ENCODE results near the gene MAP1LC3B.
A peak's percentile ranks its signal among the peaks of the same experiment; 100 is the strongest.
"Not testable (repeated sequence)": the region's sequence is repeated elsewhere in the genome, so short reads cannot be mapped to it uniquely, and the experiment has no call there.

Gene MAP1LC3B

GRCh38 chr16:87383505-87384161 lies 8.5 kb upstream of the MAP1LC3B start, which contains the start of gene FBXO31:
Gene FBXO31 (minus strand): TSS chr16:87383776. CDS start chr16:87383744, 32 bp downstream.
- no peak for TF ChIP-seq CTCF (IDR thresholded peaks at IDR 0.05; ENCODE audit: low read depth, low read length)
- peak; percentile 89 for DNase-seq (ENCODE audit: extremely low read depth, low read depth)

GRCh38 chr16:87384162-87384874 lies 7.8 kb upstream of the MAP1LC3B start:
- DNase-seq (ENCODE audit: extremely low read depth, low read depth): no peak
- no peak for TF ChIP-seq CTCF (IDR thresholded peaks at IDR 0.05; ENCODE audit: low read depth, low read length)

GRCh38 chr16:87384875-87385167 lies 7.3 kb upstream of the MAP1LC3B start:
- not testable (repeated sequence) for DNase-seq (ENCODE audit: extremely low read depth, low read depth)

- TF ChIP-seq CTCF (IDR thresholded peaks at IDR 0.05; ENCODE audit: low read depth, low read length): no peak
- peak; percentile 97 for DNase-seq (ENCODE audit: extremely low read depth, low read depth)
Observed at GRCh38 chr16:87387942-87388817, 4.0 kb upstream of the MAP1LC3B start.

- no peak for TF ChIP-seq CTCF (IDR thresholded peaks at IDR 0.05; ENCODE audit: low read depth, low read length)
- no peak for DNase-seq (ENCODE audit: extremely low read depth, low read depth)
Observed at GRCh38 chr16:87388818-87389134, 3.4 kb upstream of the MAP1LC3B start.

GRCh38 chr16:87389245-87389644 lies 2.9 kb upstream of the MAP1LC3B start:
- no peak for DNase-seq (ENCODE audit: extremely low read depth, low read depth)
- TF ChIP-seq CTCF (IDR thresholded peaks at IDR 0.05; ENCODE audit: low read depth, low read length): no peak

GRCh38 chr16:87389914-87390313 lies 2.2 kb upstream of the MAP1LC3B start:
- DNase-seq (ENCODE audit: extremely low read depth, low read depth): not testable (repeated sequence)

GRCh38 chr16:87390641-87391323 lies 1.4 kb upstream of the MAP1LC3B start:
- no peak for TF ChIP-seq CTCF (IDR thresholded peaks at IDR 0.05; ENCODE audit: low read depth, low read length)
- no peak for DNase-seq (ENCODE audit: extremely low read depth, low read depth)

All from AG09319 (cell line).